Measurements from ENCODE around the gene AGR2. TPM values are rescaled to one million over a fixed set of nuclear protein-coding genes. Genes with fewer than 3 reads are reported as not detected.

Gene AGR2
- total RNA-seq, 2 experiments from 2014 or later, result not detected

- intact Hi-C loops (cut with micrococcal nuclease), result no loop called here
- Mint-ChIP-seq H3K27me3 (ENCODE audit: low read depth) (peaks cover 6% of the 10 kb centered on the region), H3K4me1 (ENCODE audit: low read depth) (no peaks in the 10 kb centered on the region), H3K36me3 (ENCODE audit: low read depth) (no peaks in the 10 kb centered on the region), H3K4me3 (no peak overlapping the region), H3K27ac (no peak overlapping the region), H3K9me3 (no peaks in the 10 kb centered on the region)
- CTCF ChIA-PET, result no interaction called here
- no peak for DNase-seq
Observed at GRCh38 chr7:16838386-16838785, 33.6 kb upstream of the AGR2 start.

GRCh38 chr7:16836481-16836880 is 31.7 kb upstream of the AGR2 start:
- intact Hi-C loops (cut with micrococcal nuclease), result no loop called here
- peaks cover 6% of the 10 kb centered on the region for H3K27me3 Mint-ChIP-seq (ENCODE audit: low read depth)

GRCh38 chr7:16833373-16833772 is 28.6 kb upstream of the AGR2 start:
- no peak overlapping the region for H3K27ac Mint-ChIP-seq
- H3K4me1 Mint-ChIP-seq (ENCODE audit: low read depth), result no peaks in the 10 kb centered on the region
- no peak overlapping the region for H3K4me3 Mint-ChIP-seq
- peaks cover 9% of the 10 kb centered on the region for H3K9me3 Mint-ChIP-seq
- no peaks in the 10 kb centered on the region for H3K36me3 Mint-ChIP-seq (ENCODE audit: low read depth)
- peaks cover 14% of the 10 kb centered on the region for H3K27me3 Mint-ChIP-seq (ENCODE audit: low read depth)
- intact Hi-C loops (cut with micrococcal nuclease), result no loop called here
- CTCF ChIA-PET, result no interaction called here
- no peak for DNase-seq

More at GRCh38 chr7:16836481-16836880, 31.7 kb upstream of the AGR2 start:
- Mint-ChIP-seq H3K4me3 (no peak overlapping the region), H3K4me1 (ENCODE audit: low read depth) (no peaks in the 10 kb centered on the region), H3K27ac (no peak overlapping the region), H3K36me3 (ENCODE audit: low read depth) (no peaks in the 10 kb centered on the region), H3K9me3 (no peaks in the 10 kb centered on the region)
- DNase-seq, result no peak
- CTCF ChIA-PET, result interaction anchor here (1.1 kb wide), 1 partner anchor 14 kb away, joined by 3 read pairs; no protein-coding TSS in a partner anchor

- H3K27ac Mint-ChIP-seq, result no peak overlapping the region
Observed at GRCh38 chr7:16826060-16826459, 21.3 kb upstream of the AGR2 start.

GRCh38 chr7:16822029-16822428 is 17.2 kb upstream of the AGR2 start:
- intact Hi-C loops (cut with micrococcal nuclease), result no loop called here
- CTCF ChIA-PET, result no interaction called here
- H3K27ac Mint-ChIP-seq, result no peak overlapping the region
- no peak for DNase-seq
- no peaks in the 10 kb centered on the region for H3K9me3 Mint-ChIP-seq
- no peak overlapping the region for H3K4me3 Mint-ChIP-seq
- H3K4me1 Mint-ChIP-seq (ENCODE audit: low read depth), result no peaks in the 10 kb centered on the region
- H3K27me3 Mint-ChIP-seq (ENCODE audit: low read depth), result peaks cover 24% of the 10 kb centered on the region
- H3K36me3 Mint-ChIP-seq (ENCODE audit: low read depth), result no peaks in the 10 kb centered on the region

More at GRCh38 chr7:16826060-16826459, 21.3 kb upstream of the AGR2 start:
- intact Hi-C loops (cut with micrococcal nuclease), result no loop called here
- Mint-ChIP-seq H3K4me3 (no peak overlapping the region), H3K27me3 (ENCODE audit: low read depth) (peaks cover 31% of the 10 kb centered on the region), H3K36me3 (ENCODE audit: low read depth) (no peaks in the 10 kb centered on the region), H3K4me1 (ENCODE audit: low read depth) (no peaks in the 10 kb centered on the region), H3K9me3 (peaks cover 11% of the 10 kb centered on the region)
- CTCF ChIA-PET, result no interaction called here
- DNase-seq, result no peak

GRCh38 chr7:16818732-16819131 is 13.9 kb upstream of the AGR2 start:
- H3K27ac Mint-ChIP-seq, result no peak overlapping the region
- no peaks in the 10 kb centered on the region for H3K9me3 Mint-ChIP-seq
- intact Hi-C loops (cut with micrococcal nuclease), result no loop called here
- no peak for DNase-seq
- CTCF ChIA-PET, result no interaction called here
- H3K36me3 Mint-ChIP-seq (ENCODE audit: low read depth), result no peaks in the 10 kb centered on the region
- H3K27me3 Mint-ChIP-seq (ENCODE audit: low read depth), result peaks cover 20% of the 10 kb centered on the region
- no peaks in the 10 kb centered on the region for H3K4me1 Mint-ChIP-seq (ENCODE audit: low read depth)
- no peak overlapping the region for H3K4me3 Mint-ChIP-seq

GRCh38 chr7:16817536-16817935 is 12.7 kb upstream of the AGR2 start:
- DNase-seq, result no peak
- CTCF ChIA-PET, result interaction anchor here (0.8 kb wide), 1 partner anchor 11 kb away, joined by 3 read pairs; no protein-coding TSS in a partner anchor
- Mint-ChIP-seq H3K9me3 (no peaks in the 10 kb centered on the region), H3K27me3 (ENCODE audit: low read depth) (peaks cover 20% of the 10 kb centered on the region), H3K4me3 (no peak overlapping the region), H3K4me1 (ENCODE audit: low read depth) (no peaks in the 10 kb centered on the region), H3K27ac (no peak overlapping the region), H3K36me3 (ENCODE audit: low read depth) (no peaks in the 10 kb centered on the region)
- intact Hi-C loops (cut with micrococcal nuclease), result no loop called here

- CTCF ChIA-PET, result interaction anchor here (0.8 kb wide), 1 partner anchor 12 kb away, joined by 3 read pairs; no protein-coding TSS in a partner anchor
- no peaks in the 10 kb centered on the region for H3K9me3 Mint-ChIP-seq
- no peaks in the 10 kb centered on the region for H3K36me3 Mint-ChIP-seq (ENCODE audit: low read depth)
- no peak overlapping the region for H3K4me3 Mint-ChIP-seq
- no peak for DNase-seq
- no peaks in the 10 kb centered on the region for H3K4me1 Mint-ChIP-seq (ENCODE audit: low read depth)
- intact Hi-C loops (cut with micrococcal nuclease), result no loop called here
- H3K27me3 Mint-ChIP-seq (ENCODE audit: low read depth), result peaks cover 20% of the 10 kb centered on the region
- no peak overlapping the region for H3K27ac Mint-ChIP-seq
Observed at GRCh38 chr7:16816824-16817223, 12.0 kb upstream of the AGR2 start.

GRCh38 chr7:16815001-16815400 is 10.2 kb upstream of the AGR2 start:
- Mint-ChIP-seq H3K27ac (no peak overlapping the region), H3K4me1 (ENCODE audit: low read depth) (no peaks in the 10 kb centered on the region), H3K9me3 (no peaks in the 10 kb centered on the region), H3K36me3 (ENCODE audit: low read depth) (no peaks in the 10 kb centered on the region), H3K27me3 (ENCODE audit: low read depth) (peaks cover 6% of the 10 kb centered on the region), H3K4me3 (no peak overlapping the region)
- CTCF ChIA-PET, result interaction anchor here (0.7 kb wide), 1 partner anchor 14 kb away, joined by 3 read pairs; no protein-coding TSS in a partner anchor
- DNase-seq, result no peak
- intact Hi-C loops (cut with micrococcal nuclease), result no loop called here

- Mint-ChIP-seq H3K27me3 (ENCODE audit: low read depth) (peaks cover 6% of the 10 kb centered on the region), H3K36me3 (ENCODE audit: low read depth) (no peaks in the 10 kb centered on the region), H3K4me1 (ENCODE audit: low read depth) (no peaks in the 10 kb centered on the region), H3K27ac (no peak overlapping the region), H3K4me3 (no peak overlapping the region), H3K9me3 (no peaks in the 10 kb centered on the region)
- no peak for DNase-seq
- CTCF ChIA-PET, result no interaction called here
- intact Hi-C loops (cut with micrococcal nuclease), result no loop called here
Observed at GRCh38 chr7:16813232-16813616, 8.4 kb upstream of the AGR2 start.

- Mint-ChIP-seq H3K4me3 (no peak overlapping the region), H3K27ac (no peak overlapping the region), H3K9me3 (no peaks in the 10 kb centered on the region), H3K4me1 (ENCODE audit: low read depth) (no peaks in the 10 kb centered on the region), H3K27me3 (ENCODE audit: low read depth) (peaks cover 6% of the 10 kb centered on the region), H3K36me3 (ENCODE audit: low read depth) (no peaks in the 10 kb centered on the region)
- CTCF ChIA-PET, result no interaction called here
- no peak for DNase-seq
- intact Hi-C loops (cut with micrococcal nuclease), result no loop called here
Observed at GRCh38 chr7:16812542-16813231, 7.9 kb upstream of the AGR2 start.

- intact Hi-C loops (cut with micrococcal nuclease), result no loop called here
- Mint-ChIP-seq H3K27ac (no peak overlapping the region), H3K27me3 (ENCODE audit: low read depth) (peaks cover 6% of the 10 kb centered on the region), H3K4me3 (no peak overlapping the region), H3K36me3 (ENCODE audit: low read depth) (no peaks in the 10 kb centered on the region), H3K9me3 (no peaks in the 10 kb centered on the region), H3K4me1 (ENCODE audit: low read depth) (no peaks in the 10 kb centered on the region)
- CTCF ChIA-PET, result no interaction called here
- DNase-seq, result no peak
Observed at GRCh38 chr7:16811551-16811950, 6.8 kb upstream of the AGR2 start.

- peaks cover under 1% of the 10 kb centered on the region for H3K27me3 Mint-ChIP-seq (ENCODE audit: low read depth)
- H3K27ac Mint-ChIP-seq, result no peak overlapping the region
- CTCF ChIA-PET, result no interaction called here
- H3K4me3 Mint-ChIP-seq, result no peak overlapping the region
- no peak for DNase-seq
- no peaks in the 10 kb centered on the region for H3K9me3 Mint-ChIP-seq
- H3K36me3 Mint-ChIP-seq (ENCODE audit: low read depth), result no peaks in the 10 kb centered on the region
- no peaks in the 10 kb centered on the region for H3K4me1 Mint-ChIP-seq (ENCODE audit: low read depth)
- intact Hi-C loops (cut with micrococcal nuclease), result no loop called here
Observed at GRCh38 chr7:16810573-16810972, 5.8 kb upstream of the AGR2 start.
